Measurements from ENCODE around the gene TARBP1.

GRCh38 chr1:234373959-234374254 is 105.1 kb downstream of the TARBP1 start:
- TF ChIP-seq MXI1 (conservative IDR thresholded peaks at IDR 0.05; ENCODE audit: poor library complexity, severe bottlenecking) (no peak), CTCF (IDR thresholded peaks at IDR 0.05; ENCODE audit: poor library complexity, severe bottlenecking) (no peak), TAF1 (IDR thresholded peaks at IDR 0.05; ENCODE audit: low read depth) (no peak), POLR2AphosphoS5 (IDR thresholded peaks at IDR 0.05) (no peak), EP300 (conservative IDR thresholded peaks at IDR 0.05; ENCODE audit: poor library complexity, severe bottlenecking) (no peak), REST (IDR thresholded peaks at IDR 0.05; ENCODE audit: borderline replicate concordance) (no peak), SMC3 (conservative IDR thresholded peaks at IDR 0.05; ENCODE audit: poor library complexity) (no peak), EZH2 (IDR thresholded peaks at IDR 0.05; ENCODE audit: borderline replicate concordance, insufficient read depth, low read length, poor library complexity, severe bottlenecking) (no peak), RAD21 (conservative IDR thresholded peaks at IDR 0.05) (no peak)
